GM12801 (cell line): ENCODE data around the gene CANX.

Experiments used
- CTCF ChIP-seq: IDR thresholded peaks from one replicate; pipeline ENCODE4 v1.5.1; 2011; ENCODE audit warnings: control low read depth; ENCODE audit not compliant: insufficient read length; ENCODE audit errors: extremely low read depth

CANX gene

GRCh38 chr5:179747811-179748210, 49.0 kb downstream of the CANX start:
- TF ChIP-seq CTCF: no peak

GRCh38 chr5:179749857-179750508, 51.2 kb downstream of the CANX start:
- TF ChIP-seq CTCF: no peak

GRCh38 chr5:179753971-179754370, 55.2 kb downstream of the CANX start:
- no peak for TF ChIP-seq CTCF

- no peak for TF ChIP-seq CTCF
Observed at GRCh38 chr5:179755022-179755421, 56.3 kb downstream of the CANX start.

- no peak for TF ChIP-seq CTCF
Observed at GRCh38 chr5:179758955-179759354, 60.2 kb downstream of the CANX start.

GRCh38 chr5:179759581-179760551, 61.1 kb downstream of the CANX start:
- no peak for TF ChIP-seq CTCF

- no peak for TF ChIP-seq CTCF
Observed at GRCh38 chr5:179762079-179762780, 63.5 kb downstream of the CANX start.
